Measurements from ENCODE around the gene FOLR1. TPM values are rescaled to one million over a fixed set of nuclear protein-coding genes. Genes with fewer than 3 reads are reported as not detected.

Gene FOLR1
- total and polyA plus RNA-seq, 2 donors (not counting 1 experiment from before 2014, with no cell fraction given) = 0.15 TPM; not detected in 1

- Histone ChIP-seq H3K27ac (ENCODE audit: insufficient read depth, low read length) (no peak overlapping the region), H3K36me3 (ENCODE audit: control insufficient read depth, insufficient read depth, low read length) (peaks cover 23% of the 10 kb centered on the region), H3K4me2 (ENCODE audit: extremely low read depth, insufficient read depth, low read length) (no peak overlapping the region), H3K9ac (ENCODE audit: insufficient read depth, low read length) (no peak overlapping the region), H3K9me3 (ENCODE audit: control insufficient read depth, insufficient read depth, low read depth, low read length) (no peaks in the 10 kb centered on the region), H3K4me3 (replicated peaks in 1 of 4; ENCODE audit: control extremely low read depth in 1 of 4, insufficient read depth in 1 of 4, low read depth in 3 of 4, low read length in 4 of 4) (no peak overlapping the region), H3K27me3 (ENCODE audit: control insufficient read depth, insufficient read depth, low read length) (peaks cover 17% of the 10 kb centered on the region), H3K4me1 (ENCODE audit: control insufficient read depth, extremely low read depth, insufficient read depth, low read length) (peaks cover 3% of the 10 kb centered on the region), H2AFZ (ENCODE audit: low read length) (no peak overlapping the region), H3K79me2 (ENCODE audit: control insufficient read depth, insufficient read depth, low read length) (no peaks in the 10 kb centered on the region), H4K20me1 (ENCODE audit: control insufficient read depth, extremely low read depth, insufficient read depth, low read length) (peaks cover 2% of the 10 kb centered on the region)
- TF ChIP-seq, protein P1, sequence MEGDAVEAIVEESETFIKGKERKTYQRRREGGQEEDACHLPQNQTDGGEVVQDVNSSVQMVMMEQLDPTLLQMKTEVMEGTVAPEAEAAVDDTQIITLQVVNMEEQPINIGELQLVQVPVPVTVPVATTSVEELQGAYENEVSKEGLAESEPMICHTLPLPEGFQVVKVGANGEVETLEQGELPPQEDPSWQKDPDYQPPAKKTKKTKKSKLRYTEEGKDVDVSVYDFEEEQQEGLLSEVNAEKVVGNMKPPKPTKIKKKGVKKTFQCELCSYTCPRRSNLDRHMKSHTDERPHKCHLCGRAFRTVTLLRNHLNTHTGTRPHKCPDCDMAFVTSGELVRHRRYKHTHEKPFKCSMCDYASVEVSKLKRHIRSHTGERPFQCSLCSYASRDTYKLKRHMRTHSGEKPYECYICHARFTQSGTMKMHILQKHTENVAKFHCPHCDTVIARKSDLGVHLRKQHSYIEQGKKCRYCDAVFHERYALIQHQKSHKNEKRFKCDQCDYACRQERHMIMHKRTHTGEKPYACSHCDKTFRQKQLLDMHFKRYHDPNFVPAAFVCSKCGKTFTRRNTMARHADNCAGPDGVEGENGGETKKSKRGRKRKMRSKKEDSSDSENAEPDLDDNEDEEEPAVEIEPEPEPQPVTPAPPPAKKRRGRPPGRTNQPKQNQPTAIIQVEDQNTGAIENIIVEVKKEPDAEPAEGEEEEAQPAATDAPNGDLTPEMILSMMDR (conservative IDR thresholded peaks at IDR 0.05 in 1 of 2, IDR thresholded peaks at IDR 0.05 in 1 of 2; ENCODE audit: low read depth in 1 of 2, low read length in 2 of 2) = peak; percentile 72 to 85
- TF ChIP-seq EZH2 (IDR thresholded peaks at IDR 0.05; ENCODE audit: low read length, missing control alignments) = no peak
- peak; percentile 61 to 68 for DNase-seq (ENCODE audit: low read depth in 2 of 2)
These were observed 46.1 kb downstream of the FOLR1 start for GRCh38 chr11:72238040-72238450.

- Histone ChIP-seq H2AFZ (ENCODE audit: low read length) (no peak overlapping the region), H3K4me2 (ENCODE audit: extremely low read depth, insufficient read depth, low read length) (no peak overlapping the region), H3K27me3 (ENCODE audit: control insufficient read depth, insufficient read depth, low read length) (peaks cover 24% of the 10 kb centered on the region), H3K27ac (ENCODE audit: insufficient read depth, low read length) (no peak overlapping the region), H3K4me1 (ENCODE audit: control insufficient read depth, extremely low read depth, insufficient read depth, low read length) (peaks cover 3% of the 10 kb centered on the region), H3K79me2 (ENCODE audit: control insufficient read depth, insufficient read depth, low read length) (no peaks in the 10 kb centered on the region), H3K36me3 (ENCODE audit: control insufficient read depth, insufficient read depth, low read length) (peaks cover 18% of the 10 kb centered on the region), H3K9me3 (ENCODE audit: control insufficient read depth, insufficient read depth, low read depth, low read length) (no peaks in the 10 kb centered on the region), H4K20me1 (ENCODE audit: control insufficient read depth, extremely low read depth, insufficient read depth, low read length) (peaks cover 2% of the 10 kb centered on the region), H3K4me3 (replicated peaks in 1 of 4; ENCODE audit: control extremely low read depth in 1 of 4, insufficient read depth in 1 of 4, low read depth in 3 of 4, low read length in 4 of 4) (no peak overlapping the region), H3K9ac (ENCODE audit: insufficient read depth, low read length) (no peak overlapping the region)
- no peak for DNase-seq (ENCODE audit: low read depth in 2 of 2)
- TF ChIP-seq, protein P1 (conservative IDR thresholded peaks at IDR 0.05 in 1 of 2, IDR thresholded peaks at IDR 0.05 in 1 of 2; ENCODE audit: low read depth in 1 of 2, low read length in 2 of 2) = no peak
- TF ChIP-seq EZH2 (IDR thresholded peaks at IDR 0.05; ENCODE audit: low read length, missing control alignments) = no peak
These were observed 46.8 kb downstream of the FOLR1 start for GRCh38 chr11:72238492-72239312.

GRCh38 chr11:72239313-72239848, 47.4 kb downstream of the FOLR1 start:
- H3K4me3 ChIP-seq (replicated peaks in 1 of 4; ENCODE audit: control extremely low read depth in 1 of 4, insufficient read depth in 1 of 4, low read depth in 3 of 4, low read length in 4 of 4) = peak overlapping the region in 2 of 4 experiments; percentile 12 to 22
- no peak overlapping the region for H2AFZ ChIP-seq (ENCODE audit: low read length)
- peaks cover 14% of the 10 kb centered on the region for H3K36me3 ChIP-seq (ENCODE audit: control insufficient read depth, insufficient read depth, low read length)
- peaks cover 2% of the 10 kb centered on the region for H4K20me1 ChIP-seq (ENCODE audit: control insufficient read depth, extremely low read depth, insufficient read depth, low read length)
- H3K27ac ChIP-seq (ENCODE audit: insufficient read depth, low read length) = no peak overlapping the region
- peak; percentile 47 to 70 for DNase-seq (ENCODE audit: low read depth in 2 of 2)
- H3K4me2 ChIP-seq (ENCODE audit: extremely low read depth, insufficient read depth, low read length) = peak overlapping the region; percentile 68
- H3K9me3 ChIP-seq (ENCODE audit: control insufficient read depth, insufficient read depth, low read depth, low read length) = no peaks in the 10 kb centered on the region
- no peaks in the 10 kb centered on the region for H3K79me2 ChIP-seq (ENCODE audit: control insufficient read depth, insufficient read depth, low read length)
- peaks cover 3% of the 10 kb centered on the region for H3K4me1 ChIP-seq (ENCODE audit: control insufficient read depth, extremely low read depth, insufficient read depth, low read length)
- TF ChIP-seq, protein P1 (conservative IDR thresholded peaks at IDR 0.05 in 1 of 2, IDR thresholded peaks at IDR 0.05 in 1 of 2; ENCODE audit: low read depth in 1 of 2, low read length in 2 of 2) = no peak
- no peak for TF ChIP-seq EZH2 (IDR thresholded peaks at IDR 0.05; ENCODE audit: low read length, missing control alignments)
- peaks cover 27% of the 10 kb centered on the region for H3K27me3 ChIP-seq (ENCODE audit: control insufficient read depth, insufficient read depth, low read length)
- no peak overlapping the region for H3K9ac ChIP-seq (ENCODE audit: insufficient read depth, low read length)
